GM18868 (cell line): ENCODE measurements around the gene DHRS3.

ENCODE experiments used
- ATAC-seq: cut with Tn5 transposase; IDR thresholded peaks from one replicate; pipeline ENCODE4 v1.9.1; 2021; ENCODE audit warnings: mild to moderate bottlenecking, moderate library complexity; ENCODE audit not compliant: unreplicated experiment

The DHRS3 gene

GRCh38 chr1:12600880-12601633 is 17.0 kb downstream of the DHRS3 start:
- no peak for ATAC-seq

- ATAC-seq: no peak
These were observed 17.7 kb downstream of the DHRS3 start for GRCh38 chr1:12600335-12600734.

- ATAC-seq: no peak
These were observed 18.4 kb downstream of the DHRS3 start for GRCh38 chr1:12599657-12600056.

GRCh38 chr1:12598974-12599373 is 19.0 kb downstream of the DHRS3 start:
- ATAC-seq: no peak

GRCh38 chr1:12597792-12598191 is 20.2 kb downstream of the DHRS3 start:
- no peak for ATAC-seq

GRCh38 chr1:12596007-12596821 is 21.8 kb downstream of the DHRS3 start:
- no peak for ATAC-seq

- ATAC-seq: no peak
These were observed 22.3 kb downstream of the DHRS3 start for GRCh38 chr1:12595757-12596006.

- no peak for ATAC-seq
These were observed 22.8 kb downstream of the DHRS3 start for GRCh38 chr1:12594966-12595756.

GRCh38 chr1:12594490-12594889 is 23.5 kb downstream of the DHRS3 start:
- ATAC-seq: no peak

- ATAC-seq: no peak
These were observed 24.4 kb downstream of the DHRS3 start for GRCh38 chr1:12593621-12594066.

- no peak for ATAC-seq
These were observed 25.5 kb downstream of the DHRS3 start for GRCh38 chr1:12592496-12592895.

- ATAC-seq: no peak
These were observed 26.6 kb downstream of the DHRS3 start for GRCh38 chr1:12591267-12591938.

GRCh38 chr1:12588695-12589094 is 29.3 kb downstream of the DHRS3 start:
- ATAC-seq: no peak

- ATAC-seq: no peak
These were observed 29.9 kb downstream of the DHRS3 start for GRCh38 chr1:12587981-12588640.

- ATAC-seq: no peak
These were observed 31.8 kb downstream of the DHRS3 start for GRCh38 chr1:12585951-12586942.

- no peak for ATAC-seq
These were observed 32.5 kb downstream of the DHRS3 start for GRCh38 chr1:12585536-12585935.

GRCh38 chr1:12584900-12585525 is 33.0 kb downstream of the DHRS3 start:
- ATAC-seq: no peak

GRCh38 chr1:12583484-12583883 is 34.5 kb downstream of the DHRS3 start:
- no peak for ATAC-seq

- no peak for ATAC-seq
These were observed 35.4 kb downstream of the DHRS3 start for GRCh38 chr1:12582649-12583048.
